Ascending aorta (tissue), 2 donors: ENCODE data around the gene SLC44A3. TPM values are rescaled to one million over a fixed set of nuclear protein-coding genes. Genes with fewer than 3 reads are reported as not detected.

Experiments
- DNase-seq, 2 donors: peaks; one replicate each; pipeline ENCODE4 v3.0.0-alpha.2; 2019; ENCODE audit warnings: low spot score in 2 of 2
- H3K27ac ChIP-seq, 2 donors: fragments of 200-600 bp; sonication (generic); one replicate each; pipeline ENCODE4 v1.5.1; 2016 to 2017; ENCODE audit warnings: mild to moderate bottlenecking in 1 of 2
- H3K27me3 ChIP-seq: fragments of 200-600 bp; sonication (generic); one replicate; pipeline ENCODE4 v1.5.1; 2017
- H3K36me3 ChIP-seq, 2 donors: fragments of 200-600 bp; sonication (generic); one replicate each; pipeline ENCODE4 v1.5.1; 2016
- H3K4me1 ChIP-seq, 2 donors: fragments of 200-600 bp; sonication (generic); one replicate each; pipeline ENCODE4 v1.5.1; 2016 to 2017; ENCODE audit warnings: mild to moderate bottlenecking in 1 of 2
- H3K4me3 ChIP-seq, 2 donors: fragments of 200-600 bp; sonication (generic); one replicate each; pipeline ENCODE4 v1.5.1; 2016 to 2017; ENCODE audit warnings: mild to moderate bottlenecking in 1 of 2
- H3K9me3 ChIP-seq, 2 donors: fragments of 200-600 bp; sonication (generic); one replicate each; pipeline ENCODE4 v1.5.1; 2016
- CTCF ChIP-seq, 3 experiments: fragments of 200-600 bp in 2 of 3; fragments of 450-650 bp in 1 of 3; sonication (generic) in 2 of 3; IDR thresholded peaks; one replicate each; pipeline ENCODE4 v1.5.1; 2016 to 2019; ENCODE audit warnings: antibody characterized with exemption in 3 of 3, mild to moderate bottlenecking in 1 of 3, moderate library complexity in 1 of 3
- intact Hi-C: fragments of 100-400 bp; cut with DNase I; formaldehyde crosslinking; loops from one replicate; pipeline ENCODE4 v1.15.1; 2023
- total RNA-seq: library from RNA; depleted of rRNA; stranded (reverse); fragments of >200 nt; gene quantifications from one replicate; pipeline ENCODE4 v1.1.0, GENCODE V29; 2016

Gene SLC44A3
- total RNA-seq, 1 donor from 2014 or later = not detected

- Histone ChIP-seq H3K27ac (no peak overlapping the region), H3K4me3 (no peak overlapping the region), H3K36me3 (no peaks in the 10 kb centered on the region), H3K4me1 (peaks cover 6 to 23% of the 10 kb centered on the region in 2 donors), H3K27me3 (no peaks in the 10 kb centered on the region), H3K9me3 (no peaks in the 10 kb centered on the region)
- DNase-seq = no peak
- intact Hi-C loops = no loop called here
- TF ChIP-seq CTCF (IDR thresholded peaks at IDR 0.05) = no peak
Observed at GRCh38 chr1:94795434-94795833, 24.7 kb upstream of the SLC44A3 start.

GRCh38 chr1:94796266-94796665 is 23.9 kb upstream of the SLC44A3 start:
- Histone ChIP-seq H3K4me1 (peaks cover 6 to 27% of the 10 kb centered on the region in 2 donors), H3K27ac (no peak overlapping the region), H3K9me3 (no peaks in the 10 kb centered on the region), H3K36me3 (no peaks in the 10 kb centered on the region), H3K4me3 (no peak overlapping the region), H3K27me3 (no peaks in the 10 kb centered on the region)
- intact Hi-C loops = no loop called here
- DNase-seq = no peak
- no peak for TF ChIP-seq CTCF (IDR thresholded peaks at IDR 0.05)

- Histone ChIP-seq H3K4me3 (no peak overlapping the region), H3K36me3 (no peaks in the 10 kb centered on the region), H3K27ac (no peak overlapping the region), H3K4me1 (peaks cover 6 to 28% of the 10 kb centered on the region in 2 donors), H3K9me3 (no peaks in the 10 kb centered on the region), H3K27me3 (no peaks in the 10 kb centered on the region)
- no peak for DNase-seq
- intact Hi-C loops = no loop called here
- TF ChIP-seq CTCF (IDR thresholded peaks at IDR 0.05) = no peak
Observed at GRCh38 chr1:94797291-94797690, 22.9 kb upstream of the SLC44A3 start.

- no peaks in the 10 kb centered on the region for H3K27me3 ChIP-seq
- peaks cover 6 to 29% of the 10 kb centered on the region in 2 donors for H3K4me1 ChIP-seq
- H3K36me3 ChIP-seq = no peaks in the 10 kb centered on the region
- TF ChIP-seq CTCF (IDR thresholded peaks at IDR 0.05) = no peak
- intact Hi-C loops = no loop called here
- H3K9me3 ChIP-seq = no peaks in the 10 kb centered on the region
- no peak overlapping the region for H3K27ac ChIP-seq
- no peak overlapping the region for H3K4me3 ChIP-seq
- no peak for DNase-seq
Observed at GRCh38 chr1:94798054-94798453, 22.1 kb upstream of the SLC44A3 start.

- Histone ChIP-seq H3K36me3 (no peaks in the 10 kb centered on the region), H3K27me3 (no peaks in the 10 kb centered on the region), H3K4me1 (peaks cover 2 to 26% of the 10 kb centered on the region in 2 donors), H3K9me3 (no peaks in the 10 kb centered on the region), H3K4me3 (no peak overlapping the region), H3K27ac (no peak overlapping the region)
- intact Hi-C loops = no loop called here
- no peak for TF ChIP-seq CTCF (IDR thresholded peaks at IDR 0.05)
- DNase-seq = no peak
Observed at GRCh38 chr1:94798462-94798861, 21.7 kb upstream of the SLC44A3 start.

- intact Hi-C loops = no loop called here
- Histone ChIP-seq H3K4me1 (peaks cover 0 to 19% of the 10 kb centered on the region in 2 donors), H3K4me3 (no peak overlapping the region), H3K27me3 (no peaks in the 10 kb centered on the region), H3K9me3 (no peaks in the 10 kb centered on the region), H3K27ac (no peak overlapping the region), H3K36me3 (no peaks in the 10 kb centered on the region)
- no peak for TF ChIP-seq CTCF (IDR thresholded peaks at IDR 0.05)
- DNase-seq = no peak
Observed at GRCh38 chr1:94799206-94799605, 21.0 kb upstream of the SLC44A3 start.
